Measurements from ENCODE around the gene ID4. TPM values are rescaled to one million over a fixed set of nuclear protein-coding genes. Genes with fewer than 3 reads are reported as not detected.

ID4 gene
- total RNA-seq, 3 donors from 2014 or later (not counting 1 experiment from before 2014, with no cell fraction given): not detected

GRCh38 chr6:19864285-19864684, 27.1 kb downstream of the ID4 start:
- Mint-ChIP-seq H3K27ac (no peak overlapping the region), H3K36me3 (no peaks in the 10 kb centered on the region), H3K9me3 (no peaks in the 10 kb centered on the region), H3K27me3 (ENCODE audit: low read depth in 2 of 2) (peaks cover 2 to 44% of the 10 kb centered on the region in 2 donors), H3K4me3 (no peak overlapping the region), H3K4me1 (no peaks in the 10 kb centered on the region)
- intact Hi-C loops (cut with micrococcal nuclease): no loop called here
- DNase-seq: no peak
- Histone ChIP-seq H3K4me3 (ENCODE audit: low read length) (no peak overlapping the region), H3K27me3 (ENCODE audit: control insufficient read depth, insufficient read depth, low read length) (no peaks in the 10 kb centered on the region), H3K9me3 (ENCODE audit: control insufficient read depth, insufficient read depth, low read length) (no peaks in the 10 kb centered on the region), H3K27ac (ENCODE audit: low read length) (no peak overlapping the region), H3K4me1 (ENCODE audit: control insufficient read depth, insufficient read depth, low read length) (no peaks in the 10 kb centered on the region), H3K36me3 (ENCODE audit: control insufficient read depth, insufficient read depth, low read length) (no peaks in the 10 kb centered on the region)
- TF ChIP-seq CTCF (IDR thresholded peaks at IDR 0.05): no peak
- no peak for ATAC-seq
- WGBS (ENCODE audit: insufficient coverage): 83% methylated on average over 2 of the region's 3 CpGs

- Mint-ChIP-seq H3K9me3 (no peaks in the 10 kb centered on the region), H3K4me1 (no peaks in the 10 kb centered on the region), H3K27me3 (ENCODE audit: low read depth in 2 of 2) (peaks cover 2 to 42% of the 10 kb centered on the region in 2 donors), H3K4me3 (no peak overlapping the region), H3K36me3 (no peaks in the 10 kb centered on the region), H3K27ac (no peak overlapping the region)
- no peaks in the 10 kb centered on the region for H3K36me3 ChIP-seq (ENCODE audit: control insufficient read depth, insufficient read depth, low read length)
- no peaks in the 10 kb centered on the region for H3K4me1 ChIP-seq (ENCODE audit: control insufficient read depth, insufficient read depth, low read length)
- H3K4me3 ChIP-seq (ENCODE audit: low read length): no peak overlapping the region
- DNase-seq: no peak
- intact Hi-C loops (cut with micrococcal nuclease): no loop called here
- 29% methylated on average over 1 of the region's 1 CpG for WGBS (ENCODE audit: insufficient coverage)
- no peaks in the 10 kb centered on the region for H3K27me3 ChIP-seq (ENCODE audit: control insufficient read depth, insufficient read depth, low read length)
- H3K9me3 ChIP-seq (ENCODE audit: control insufficient read depth, insufficient read depth, low read length): no peaks in the 10 kb centered on the region
- no peak for ATAC-seq
- no peak for TF ChIP-seq CTCF (IDR thresholded peaks at IDR 0.05)
- no peak overlapping the region for H3K27ac ChIP-seq (ENCODE audit: low read length)
These were observed 28.0 kb downstream of the ID4 start for GRCh38 chr6:19865178-19865577.

- H3K4me3 Mint-ChIP-seq: no peak overlapping the region
- WGBS (ENCODE audit: insufficient coverage): 90% methylated on average over 18 of the region's 18 CpGs
- H3K9me3 ChIP-seq (ENCODE audit: control insufficient read depth, insufficient read depth, low read length): no peaks in the 10 kb centered on the region
- H3K27ac ChIP-seq (ENCODE audit: low read length): no peak overlapping the region
- ATAC-seq (no peak), DNase-seq (no peak)
- no peak overlapping the region for H3K27ac Mint-ChIP-seq
- H3K4me1 Mint-ChIP-seq: no peaks in the 10 kb centered on the region
- H3K36me3 ChIP-seq (ENCODE audit: control insufficient read depth, insufficient read depth, low read length): no peaks in the 10 kb centered on the region
- H3K27me3 ChIP-seq (ENCODE audit: control insufficient read depth, insufficient read depth, low read length): no peaks in the 10 kb centered on the region
- H3K36me3 Mint-ChIP-seq: no peaks in the 10 kb centered on the region
- no peak overlapping the region for H3K4me3 ChIP-seq (ENCODE audit: low read length)
- no peaks in the 10 kb centered on the region for H3K4me1 ChIP-seq (ENCODE audit: control insufficient read depth, insufficient read depth, low read length)
- intact Hi-C loops (cut with micrococcal nuclease): no loop called here
- peaks cover 0 to 35% of the 10 kb centered on the region in 2 donors for H3K27me3 Mint-ChIP-seq (ENCODE audit: low read depth in 2 of 2)
- no peaks in the 10 kb centered on the region for H3K9me3 Mint-ChIP-seq
- no peak for TF ChIP-seq CTCF (IDR thresholded peaks at IDR 0.05)
These were observed 29.2 kb downstream of the ID4 start for GRCh38 chr6:19866173-19866984.

All from natural killer cell (primary cell).